Panc1 (cell line): ENCODE results near the gene INPP5A.

Experiments
- POLR2AphosphoS5 ChIP-seq: IDR thresholded peaks from 2 replicates; pipeline ENCODE4 v1.6.1; 2012; ENCODE audit warnings: mild to moderate bottlenecking, low read depth, low read length, moderate library complexity
- TF ChIP-seq, protein P1 (sequence below): fragments of 450-650 bp; IDR thresholded peaks from 2 replicates; pipeline ENCODE4 v1.5.1; 2017; ENCODE audit warnings: mild to moderate bottlenecking
- TF ChIP-seq, protein P2 (sequence below), 2 experiments: IDR thresholded peaks; 2 replicates each; pipeline ENCODE4 v1.6.1; 2011 to 2012; ENCODE audit warnings: low read depth in 2 of 2, control low read depth in 1 of 2, low read length in 1 of 2, mild to moderate bottlenecking in 1 of 2, moderate library complexity in 1 of 2; ENCODE audit not compliant: insufficient read depth in 1 of 2

DNA sequence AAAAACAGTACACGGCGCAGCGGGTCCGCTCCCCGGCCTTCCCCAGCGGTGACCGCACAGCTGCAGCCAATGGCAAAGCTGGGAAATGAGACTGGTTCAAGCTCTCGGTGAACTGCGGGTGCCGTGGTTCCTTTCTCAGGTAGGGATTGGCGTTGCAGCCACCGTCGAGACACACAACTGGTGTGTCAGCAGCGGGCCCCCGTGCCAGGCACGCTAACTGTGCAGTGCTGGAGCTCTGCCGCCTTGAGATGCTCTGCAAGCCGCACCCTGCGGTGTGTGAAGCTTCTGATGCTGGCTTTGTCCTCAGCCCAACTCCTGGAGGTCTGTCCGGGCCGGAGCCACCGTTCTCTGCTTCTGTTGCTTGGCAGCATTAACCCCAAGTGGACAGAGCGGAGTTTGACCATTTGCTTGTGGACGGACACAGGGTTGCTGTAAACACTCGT is 269.0 kb downstream of the INPP5A start:
- TF ChIP-seq, protein P1, sequence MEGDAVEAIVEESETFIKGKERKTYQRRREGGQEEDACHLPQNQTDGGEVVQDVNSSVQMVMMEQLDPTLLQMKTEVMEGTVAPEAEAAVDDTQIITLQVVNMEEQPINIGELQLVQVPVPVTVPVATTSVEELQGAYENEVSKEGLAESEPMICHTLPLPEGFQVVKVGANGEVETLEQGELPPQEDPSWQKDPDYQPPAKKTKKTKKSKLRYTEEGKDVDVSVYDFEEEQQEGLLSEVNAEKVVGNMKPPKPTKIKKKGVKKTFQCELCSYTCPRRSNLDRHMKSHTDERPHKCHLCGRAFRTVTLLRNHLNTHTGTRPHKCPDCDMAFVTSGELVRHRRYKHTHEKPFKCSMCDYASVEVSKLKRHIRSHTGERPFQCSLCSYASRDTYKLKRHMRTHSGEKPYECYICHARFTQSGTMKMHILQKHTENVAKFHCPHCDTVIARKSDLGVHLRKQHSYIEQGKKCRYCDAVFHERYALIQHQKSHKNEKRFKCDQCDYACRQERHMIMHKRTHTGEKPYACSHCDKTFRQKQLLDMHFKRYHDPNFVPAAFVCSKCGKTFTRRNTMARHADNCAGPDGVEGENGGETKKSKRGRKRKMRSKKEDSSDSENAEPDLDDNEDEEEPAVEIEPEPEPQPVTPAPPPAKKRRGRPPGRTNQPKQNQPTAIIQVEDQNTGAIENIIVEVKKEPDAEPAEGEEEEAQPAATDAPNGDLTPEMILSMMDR = no peak
- TF ChIP-seq POLR2AphosphoS5 = no peak
- TF ChIP-seq, protein P2, sequence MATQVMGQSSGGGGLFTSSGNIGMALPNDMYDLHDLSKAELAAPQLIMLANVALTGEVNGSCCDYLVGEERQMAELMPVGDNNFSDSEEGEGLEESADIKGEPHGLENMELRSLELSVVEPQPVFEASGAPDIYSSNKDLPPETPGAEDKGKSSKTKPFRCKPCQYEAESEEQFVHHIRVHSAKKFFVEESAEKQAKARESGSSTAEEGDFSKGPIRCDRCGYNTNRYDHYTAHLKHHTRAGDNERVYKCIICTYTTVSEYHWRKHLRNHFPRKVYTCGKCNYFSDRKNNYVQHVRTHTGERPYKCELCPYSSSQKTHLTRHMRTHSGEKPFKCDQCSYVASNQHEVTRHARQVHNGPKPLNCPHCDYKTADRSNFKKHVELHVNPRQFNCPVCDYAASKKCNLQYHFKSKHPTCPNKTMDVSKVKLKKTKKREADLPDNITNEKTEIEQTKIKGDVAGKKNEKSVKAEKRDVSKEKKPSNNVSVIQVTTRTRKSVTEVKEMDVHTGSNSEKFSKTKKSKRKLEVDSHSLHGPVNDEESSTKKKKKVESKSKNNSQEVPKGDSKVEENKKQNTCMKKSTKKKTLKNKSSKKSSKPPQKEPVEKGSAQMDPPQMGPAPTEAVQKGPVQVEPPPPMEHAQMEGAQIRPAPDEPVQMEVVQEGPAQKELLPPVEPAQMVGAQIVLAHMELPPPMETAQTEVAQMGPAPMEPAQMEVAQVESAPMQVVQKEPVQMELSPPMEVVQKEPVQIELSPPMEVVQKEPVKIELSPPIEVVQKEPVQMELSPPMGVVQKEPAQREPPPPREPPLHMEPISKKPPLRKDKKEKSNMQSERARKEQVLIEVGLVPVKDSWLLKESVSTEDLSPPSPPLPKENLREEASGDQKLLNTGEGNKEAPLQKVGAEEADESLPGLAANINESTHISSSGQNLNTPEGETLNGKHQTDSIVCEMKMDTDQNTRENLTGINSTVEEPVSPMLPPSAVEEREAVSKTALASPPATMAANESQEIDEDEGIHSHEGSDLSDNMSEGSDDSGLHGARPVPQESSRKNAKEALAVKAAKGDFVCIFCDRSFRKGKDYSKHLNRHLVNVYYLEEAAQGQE (IDR thresholded peaks at IDR 0.05; ENCODE audit: insufficient read depth in 1 of 2, low read depth in 2 of 2, low read length in 1 of 2) = no peak
